Ishikawa (cell line): ENCODE measurements around the gene PON2.

Source experiments
- CEBPB ChIP-seq: IDR thresholded peaks from 2 replicates; pipeline ENCODE4 v1.6.1; 2012
- CREB1 ChIP-seq: IDR thresholded peaks from 2 replicates; pipeline ENCODE4 v1.6.1; 2012; ENCODE audit warnings: low read depth
- EGR1 ChIP-seq: IDR thresholded peaks from 2 replicates; pipeline ENCODE4 v1.6.1; 2012
- EP300 ChIP-seq: IDR thresholded peaks from 2 replicates; pipeline ENCODE4 v1.6.1; 2012; ENCODE audit warnings: borderline replicate concordance
- FOXM1 ChIP-seq: IDR thresholded peaks from 2 replicates; pipeline ENCODE4 v1.6.1; 2012; ENCODE audit warnings: low read depth, borderline replicate concordance
- MAX ChIP-seq: IDR thresholded peaks from 2 replicates; pipeline ENCODE4 v1.6.1; 2012
- NFIC ChIP-seq: IDR thresholded peaks from 2 replicates; pipeline ENCODE4 v1.6.1; 2012
- RAD21 ChIP-seq: IDR thresholded peaks from 2 replicates; pipeline ENCODE4 v1.6.1; 2012; ENCODE audit warnings: low read depth
- REST ChIP-seq: IDR thresholded peaks from 2 replicates; pipeline ENCODE4 v1.6.1; 2012; ENCODE audit warnings: low read depth, mild to moderate bottlenecking
- TAF1 ChIP-seq: IDR thresholded peaks from 2 replicates; pipeline ENCODE4 v1.6.1; 2012; ENCODE audit warnings: low read depth, mild to moderate bottlenecking
- TCF12 ChIP-seq: IDR thresholded peaks from 2 replicates; pipeline ENCODE4 v1.6.1; 2012; ENCODE audit warnings: low read depth
- TEAD4 ChIP-seq: IDR thresholded peaks from 2 replicates; pipeline ENCODE4 v1.6.1; 2012
- YY1 ChIP-seq: IDR thresholded peaks from 2 replicates; pipeline ENCODE4 v1.6.1; 2012; ENCODE audit warnings: low read depth
- ZBTB7A ChIP-seq: IDR thresholded peaks from 2 replicates; pipeline ENCODE4 v1.6.1; 2012; ENCODE audit warnings: low read depth
- TF ChIP-seq, protein P1 (sequence below): IDR thresholded peaks from 2 replicates; pipeline ENCODE4 v1.6.1; 2012

PON2 gene

DNA sequence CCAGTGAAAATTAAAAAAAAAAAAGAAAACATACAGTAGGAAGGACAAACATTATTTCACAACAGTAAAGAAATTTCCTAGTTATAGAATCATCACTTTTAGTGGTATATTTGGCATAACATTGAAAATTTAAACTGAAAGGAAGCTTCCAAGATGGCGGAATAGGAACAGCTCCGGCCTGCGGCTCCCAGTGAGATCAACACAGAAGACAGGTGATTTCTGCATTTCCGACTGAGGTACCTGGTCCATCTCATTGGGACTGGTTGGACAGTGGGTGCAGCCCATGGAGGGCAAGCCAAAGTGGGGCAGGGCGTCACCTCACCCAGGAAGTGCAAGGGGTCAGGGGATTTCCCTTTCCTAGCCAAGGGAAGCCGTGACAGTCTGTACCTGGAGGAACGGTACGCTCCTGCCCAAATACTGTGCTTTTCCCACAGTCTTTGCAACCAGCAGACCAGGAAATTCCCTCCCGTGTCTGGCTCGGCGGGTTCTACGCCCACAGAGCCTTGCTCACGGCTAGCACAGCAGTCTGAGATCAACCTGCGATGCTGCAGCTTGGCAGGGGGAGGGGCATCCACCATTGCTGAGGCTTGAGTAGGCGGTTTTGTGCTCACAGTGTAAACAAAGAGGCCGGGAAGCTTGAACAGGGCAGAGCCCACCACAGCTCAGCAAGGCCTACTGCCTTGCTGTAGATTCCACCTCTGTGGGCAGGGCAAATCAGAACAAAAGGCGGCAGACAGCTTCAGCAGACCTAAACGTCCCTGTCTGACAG, 58.0 kb downstream of the PON2 start:
- TF ChIP-seq TEAD4 (no peak), EP300 (no peak), TAF1 (no peak), TCF12 (no peak)
- TF ChIP-seq, protein P1, sequence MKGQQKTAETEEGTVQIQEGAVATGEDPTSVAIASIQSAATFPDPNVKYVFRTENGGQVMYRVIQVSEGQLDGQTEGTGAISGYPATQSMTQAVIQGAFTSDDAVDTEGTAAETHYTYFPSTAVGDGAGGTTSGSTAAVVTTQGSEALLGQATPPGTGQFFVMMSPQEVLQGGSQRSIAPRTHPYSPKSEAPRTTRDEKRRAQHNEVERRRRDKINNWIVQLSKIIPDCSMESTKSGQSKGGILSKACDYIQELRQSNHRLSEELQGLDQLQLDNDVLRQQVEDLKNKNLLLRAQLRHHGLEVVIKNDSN = no peak

- TF ChIP-seq TAF1 (no peak), CEBPB (no peak), RAD21 (no peak), YY1 (no peak)
- TF ChIP-seq, protein P1 = no peak
Measured at GRCh38 chr7:95375591-95376257, 59.1 kb downstream of the PON2 start.

DNA sequence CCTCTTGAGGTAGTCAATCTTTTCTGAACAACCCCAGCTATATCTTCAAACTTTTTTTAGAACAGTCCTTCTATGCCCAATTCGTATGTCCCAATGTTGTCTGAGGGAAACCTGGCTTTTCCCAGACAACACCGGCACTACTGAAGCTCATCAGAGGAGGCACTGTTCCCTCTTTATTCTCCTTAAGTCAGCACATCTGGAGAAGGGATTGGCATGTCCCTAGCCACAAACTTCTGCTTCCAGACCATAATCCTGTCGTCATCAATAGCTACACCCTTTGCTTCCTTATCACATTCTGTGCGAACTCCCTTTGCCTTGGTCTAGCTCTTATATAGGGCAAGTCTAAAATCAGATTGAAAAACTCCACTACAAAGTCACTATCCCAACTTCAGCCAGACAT, 61.5 kb downstream of the PON2 start:
- TF ChIP-seq CEBPB (no peak), CREB1 (no peak), EP300 (no peak), TEAD4 (no peak), NFIC (no peak), EGR1 (no peak)
- TF ChIP-seq, protein P1 = no peak

DNA sequence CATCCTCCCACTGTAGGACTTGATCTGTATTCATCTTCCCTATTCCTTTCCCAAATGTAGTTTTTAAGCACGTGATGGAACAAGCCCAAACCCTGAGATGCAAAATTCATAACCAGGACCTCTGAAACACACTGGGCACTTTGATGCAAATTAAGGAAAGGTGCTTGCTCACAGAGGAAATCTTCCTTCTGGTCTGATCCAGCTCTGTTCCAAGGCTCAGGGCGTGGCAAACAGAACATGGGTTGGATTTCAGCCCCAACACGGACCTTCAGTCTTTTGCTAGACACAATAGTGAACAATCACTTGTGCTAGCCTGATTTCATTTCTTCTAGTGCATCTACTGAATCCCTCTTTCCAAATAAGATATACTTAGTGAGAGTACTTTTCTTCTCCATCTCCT, 66.6 kb downstream of the PON2 start:
- TF ChIP-seq TEAD4 (no peak), REST (no peak), YY1 (no peak), CEBPB (no peak), CREB1 (no peak), NFIC (no peak), TCF12 (no peak), RAD21 (no peak), TAF1 (no peak), MAX (no peak), FOXM1 (no peak), EGR1 (no peak), ZBTB7A (no peak), EP300 (no peak)
- TF ChIP-seq, protein P1 = no peak

- TF ChIP-seq EGR1 = no peak
- TF ChIP-seq, protein P1 = no peak
- TF ChIP-seq RAD21 = no peak
- TF ChIP-seq CEBPB = no peak
- TF ChIP-seq EP300 = no peak
- TF ChIP-seq TCF12 = no peak
- no peak for TF ChIP-seq YY1
- TF ChIP-seq REST = no peak
- no peak for TF ChIP-seq NFIC
- no peak for TF ChIP-seq FOXM1
- TF ChIP-seq ZBTB7A = no peak
- no peak for TF ChIP-seq TAF1
- no peak for TF ChIP-seq CREB1
- no peak for TF ChIP-seq MAX
- TF ChIP-seq TEAD4 = no peak
Measured at GRCh38 chr7:95367606-95368005, 67.2 kb downstream of the PON2 start.
